HuH-7 (cell line): Measurements from ENCODE around the gene CDC26.
"Not testable (repeated sequence)": the region's sequence is repeated elsewhere in the genome, so short reads cannot be mapped to it uniquely, and the experiment has no call there.

ENCODE experiments used
- DNase-seq: peaks from one replicate; pipeline ENCODE4 v3.0.0; 2011; ENCODE audit warnings: low spot score

Gene CDC26

GRCh38 chr9:113293285-113293878, 18.0 kb upstream of the CDC26 start:
- DNase-seq, result no peak

GRCh38 chr9:113290052-113290607, 14.8 kb upstream of the CDC26 start:
- DNase-seq, result no peak

- DNase-seq, result no peak
These were observed 13.7 kb upstream of the CDC26 start for GRCh38 chr9:113289091-113289490.

GRCh38 chr9:113281356-113281755, 6.0 kb upstream of the CDC26 start:
- DNase-seq, result no peak

GRCh38 chr9:113278840-113279239, 3.5 kb upstream of the CDC26 start:
- no peak for DNase-seq

- DNase-seq, result peak; percentile 46
These were observed 757 bp downstream of the CDC26 start for GRCh38 chr9:113274474-113275156.

- DNase-seq, result no peak
These were observed 5.5 kb downstream of the CDC26 start for GRCh38 chr9:113269871-113270270.

- no peak for DNase-seq
These were observed 6.0 kb downstream of the CDC26 start for GRCh38 chr9:113269355-113269754.

GRCh38 chr9:113267911-113268566, 7.3 kb downstream of the CDC26 start:
- no peak for DNase-seq

GRCh38 chr9:113266174-113266573, 9.2 kb downstream of the CDC26 start:
- no peak for DNase-seq

- DNase-seq, result no peak
These were observed 13.3 kb downstream of the CDC26 start for GRCh38 chr9:113261917-113262671.

GRCh38 chr9:113258282-113258681, 17.1 kb downstream of the CDC26 start:
- DNase-seq, result no peak

GRCh38 chr9:113257863-113258262, 17.5 kb downstream of the CDC26 start:
- DNase-seq, result no peak

GRCh38 chr9:113255438-113255837, 19.9 kb downstream of the CDC26 start:
- DNase-seq, result no peak

GRCh38 chr9:113254991-113255390, 20.4 kb downstream of the CDC26 start:
- DNase-seq, result no peak

GRCh38 chr9:113250807-113251206, 24.6 kb downstream of the CDC26 start:
- no peak for DNase-seq

- DNase-seq, result not testable (repeated sequence)
These were observed 25.7 kb downstream of the CDC26 start for GRCh38 chr9:113249661-113250060.

- DNase-seq, result no peak
These were observed 27.7 kb downstream of the CDC26 start for GRCh38 chr9:113247640-113248039.

- no peak for DNase-seq
These were observed 28.4 kb downstream of the CDC26 start for GRCh38 chr9:113246928-113247327.

GRCh38 chr9:113245894-113246293, 29.5 kb downstream of the CDC26 start:
- no peak for DNase-seq

- DNase-seq, result no peak
These were observed 30.8 kb downstream of the CDC26 start for GRCh38 chr9:113244556-113244955.

- DNase-seq, result no peak
These were observed 34.2 kb downstream of the CDC26 start for GRCh38 chr9:113241161-113241560.
